ENCODE measurements around the gene CDH4. TPM values are rescaled to one million over a fixed set of nuclear protein-coding genes. Genes with fewer than 3 reads are reported as not detected.

Gene CDH4
- total and polyA plus RNA-seq, 4 experiments from 2014 or later = 0.39 to 1.1 (median 0.41) TPM; not detected in 1

- H3K4me3 Mint-ChIP-seq = no peak overlapping the region
These were observed 473.1 kb downstream of the CDH4 start for GRCh38 chr20:61725145-61725544.

DNA sequence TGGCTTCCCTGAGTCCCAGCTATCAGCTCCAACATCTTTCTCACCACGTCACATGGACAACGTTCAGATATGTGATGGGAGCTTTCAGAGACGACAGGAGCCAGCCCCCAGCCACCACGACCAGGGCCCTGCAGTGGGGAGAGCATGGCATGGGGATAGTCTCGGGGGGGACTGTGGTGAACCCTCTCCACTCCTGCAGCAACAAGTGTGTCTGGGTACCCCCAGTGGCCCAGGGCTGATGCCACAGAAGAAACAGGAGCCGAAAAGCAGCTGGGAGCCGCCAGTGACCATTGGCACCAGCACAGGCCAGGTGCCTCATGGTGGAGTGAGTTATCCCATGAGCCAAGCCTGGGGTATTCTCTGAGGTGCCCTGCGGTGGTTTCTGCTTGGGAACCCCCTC lies 473.9 kb downstream of the CDH4 start:
- Histone ChIP-seq H3K27me3 (ENCODE audit: insufficient read depth, low read length) (no peaks in the 10 kb centered on the region), H3K36me3 (ENCODE audit: insufficient read depth, low read length) (no peaks in the 10 kb centered on the region), H3K4me3 (ENCODE audit: low read length in 2 of 2) (no peak overlapping the region), H3K27ac (ENCODE audit: low read depth, low read length) (no peak overlapping the region), H3K4me1 (ENCODE audit: insufficient read depth, low read length) (no peaks in the 10 kb centered on the region), H3K9me3 (ENCODE audit: control insufficient read depth in 1 of 2, low read length in 2 of 2) (no peaks in the 10 kb centered on the region)
- H3K4me1 Mint-ChIP-seq = no peaks in the 10 kb centered on the region
- ChIA-PET CTCF (ENCODE audit: partially characterized antibody) (no interaction called here), POLR2A (ENCODE audit: partially characterized antibody) (interaction anchor here (1.2 kb wide), 1 partner anchor 10 kb away, joined by 3 read pairs; no protein-coding TSS in a partner anchor)
- intact Hi-C loops (cut with micrococcal nuclease) = no loop called here
- H3K9me3 Mint-ChIP-seq = no peaks in the 10 kb centered on the region
- H3K4me3 Mint-ChIP-seq = no peak overlapping the region
- no peak overlapping the region for H3K27ac Mint-ChIP-seq
- DNase-seq = no peak
- no peaks in the 10 kb centered on the region for H3K27me3 Mint-ChIP-seq
- H3K36me3 Mint-ChIP-seq = no peaks in the 10 kb centered on the region

More at GRCh38 chr20:61725145-61725544, 473.1 kb downstream of the CDH4 start:
- H3K4me1 ChIP-seq (ENCODE audit: insufficient read depth, low read length) = peaks cover 3% of the 10 kb centered on the region
- intact Hi-C loops (cut with micrococcal nuclease) = no loop called here
- no peaks in the 10 kb centered on the region for H3K9me3 Mint-ChIP-seq
- H3K36me3 ChIP-seq (ENCODE audit: insufficient read depth, low read length) = no peaks in the 10 kb centered on the region
- peaks cover 0 to 3% (median 0%) of the 10 kb centered on the region in 4 donors for H3K4me1 Mint-ChIP-seq
- no peaks in the 10 kb centered on the region for H3K36me3 Mint-ChIP-seq
- no peaks in the 10 kb centered on the region for H3K27me3 Mint-ChIP-seq
- H3K27me3 ChIP-seq (ENCODE audit: insufficient read depth, low read length) = no peaks in the 10 kb centered on the region
- CTCF ChIA-PET (ENCODE audit: partially characterized antibody) = no interaction called here
- H3K4me3 ChIP-seq (ENCODE audit: low read length in 2 of 2) = no peak overlapping the region
- POLR2A ChIA-PET (ENCODE audit: partially characterized antibody) = interaction anchor here (1.2 kb wide), 1 partner anchor 9 kb away, joined by 3 read pairs; no protein-coding TSS in a partner anchor
- no peak overlapping the region for H3K27ac ChIP-seq (ENCODE audit: low read depth, low read length)
- DNase-seq = no peak
- no peak overlapping the region for H3K27ac Mint-ChIP-seq
- H3K9me3 ChIP-seq (ENCODE audit: control insufficient read depth in 1 of 2, low read length in 2 of 2) = no peaks in the 10 kb centered on the region

- H3K27ac Mint-ChIP-seq = no peak overlapping the region
- POLR2A ChIA-PET (ENCODE audit: partially characterized antibody) = no interaction called here
- DNase-seq = no peak
- no peaks in the 10 kb centered on the region for H3K9me3 Mint-ChIP-seq
- Histone ChIP-seq H3K27ac (ENCODE audit: low read depth, low read length) (no peak overlapping the region), H3K9me3 (ENCODE audit: control insufficient read depth in 1 of 2, low read length in 2 of 2) (no peaks in the 10 kb centered on the region), H3K27me3 (ENCODE audit: insufficient read depth, low read length) (no peaks in the 10 kb centered on the region), H3K36me3 (ENCODE audit: insufficient read depth, low read length) (no peaks in the 10 kb centered on the region), H3K4me3 (ENCODE audit: low read length in 2 of 2) (no peak overlapping the region), H3K4me1 (ENCODE audit: insufficient read depth, low read length) (no peaks in the 10 kb centered on the region)
- no peaks in the 10 kb centered on the region for H3K27me3 Mint-ChIP-seq
- intact Hi-C loops (cut with micrococcal nuclease) = no loop called here
- no peak overlapping the region for H3K4me3 Mint-ChIP-seq
- H3K36me3 Mint-ChIP-seq = no peaks in the 10 kb centered on the region
- CTCF ChIA-PET (ENCODE audit: partially characterized antibody) = no interaction called here
- H3K4me1 Mint-ChIP-seq = no peaks in the 10 kb centered on the region
These were observed 474.9 kb downstream of the CDH4 start for GRCh38 chr20:61726979-61727378.

GRCh38 chr20:61727761-61728160 lies 475.7 kb downstream of the CDH4 start:
- CTCF ChIA-PET (ENCODE audit: partially characterized antibody) = no interaction called here
- intact Hi-C loops (cut with micrococcal nuclease) = no loop called here
- no peaks in the 10 kb centered on the region for H3K36me3 Mint-ChIP-seq

DNA sequence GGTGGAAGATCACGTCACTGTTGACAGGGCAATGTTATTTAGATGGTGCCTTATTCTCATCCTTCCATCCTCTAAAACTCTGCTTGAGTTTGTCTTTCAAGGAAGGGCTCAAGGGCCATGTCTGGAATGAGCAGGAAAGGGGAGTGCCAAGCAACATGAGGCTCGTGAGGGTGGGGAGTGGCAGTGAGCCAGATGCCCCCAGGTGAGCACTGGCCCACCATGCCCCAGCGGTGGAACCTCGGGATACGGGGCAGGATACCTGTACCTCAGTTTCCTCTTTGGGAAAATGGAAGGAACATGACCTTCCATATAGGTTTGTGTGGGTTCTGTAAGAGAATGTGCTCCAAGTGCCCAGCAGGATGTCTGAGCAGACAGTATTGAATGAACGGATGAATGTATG lies 476.3 kb downstream of the CDH4 start:
- H3K4me1 Mint-ChIP-seq = no peaks in the 10 kb centered on the region
- POLR2A ChIA-PET (ENCODE audit: partially characterized antibody) = no interaction called here
- no peaks in the 10 kb centered on the region for H3K27me3 ChIP-seq (ENCODE audit: insufficient read depth, low read length)
- H3K27me3 Mint-ChIP-seq = peaks cover 0 to 4% of the 10 kb centered on the region in 2 donors
- no peak overlapping the region for H3K27ac ChIP-seq (ENCODE audit: low read depth, low read length)
- H3K4me1 ChIP-seq (ENCODE audit: insufficient read depth, low read length) = no peaks in the 10 kb centered on the region
- CTCF ChIA-PET (ENCODE audit: partially characterized antibody) = no interaction called here
- H3K4me3 Mint-ChIP-seq = no peak overlapping the region
- no peaks in the 10 kb centered on the region for H3K9me3 Mint-ChIP-seq
- H3K4me3 ChIP-seq (ENCODE audit: low read length in 2 of 2) = no peak overlapping the region
- intact Hi-C loops (cut with micrococcal nuclease) = no loop called here
- H3K36me3 Mint-ChIP-seq = no peaks in the 10 kb centered on the region
- H3K27ac Mint-ChIP-seq = no peak overlapping the region
- no peak for DNase-seq
- no peaks in the 10 kb centered on the region for H3K36me3 ChIP-seq (ENCODE audit: insufficient read depth, low read length)
- no peaks in the 10 kb centered on the region for H3K9me3 ChIP-seq (ENCODE audit: control insufficient read depth in 1 of 2, low read length in 2 of 2)

More at GRCh38 chr20:61727761-61728160, 475.7 kb downstream of the CDH4 start:
- Histone ChIP-seq H3K27ac (ENCODE audit: low read depth, low read length) (no peak overlapping the region), H3K4me3 (ENCODE audit: low read length in 2 of 2) (no peak overlapping the region), H3K36me3 (ENCODE audit: insufficient read depth, low read length) (no peaks in the 10 kb centered on the region), H3K9me3 (ENCODE audit: control insufficient read depth in 1 of 2, low read length in 2 of 2) (no peaks in the 10 kb centered on the region), H3K27me3 (ENCODE audit: insufficient read depth, low read length) (no peaks in the 10 kb centered on the region), H3K4me1 (ENCODE audit: insufficient read depth, low read length) (no peaks in the 10 kb centered on the region)
- H3K27me3 Mint-ChIP-seq = peaks cover 0 to 3% of the 10 kb centered on the region in 2 donors
- no peaks in the 10 kb centered on the region for H3K9me3 Mint-ChIP-seq
- no peak for DNase-seq
- H3K27ac Mint-ChIP-seq = no peak overlapping the region
- POLR2A ChIA-PET (ENCODE audit: partially characterized antibody) = no interaction called here
- H3K4me3 Mint-ChIP-seq = no peak overlapping the region
- no peaks in the 10 kb centered on the region for H3K4me1 Mint-ChIP-seq

DNA sequence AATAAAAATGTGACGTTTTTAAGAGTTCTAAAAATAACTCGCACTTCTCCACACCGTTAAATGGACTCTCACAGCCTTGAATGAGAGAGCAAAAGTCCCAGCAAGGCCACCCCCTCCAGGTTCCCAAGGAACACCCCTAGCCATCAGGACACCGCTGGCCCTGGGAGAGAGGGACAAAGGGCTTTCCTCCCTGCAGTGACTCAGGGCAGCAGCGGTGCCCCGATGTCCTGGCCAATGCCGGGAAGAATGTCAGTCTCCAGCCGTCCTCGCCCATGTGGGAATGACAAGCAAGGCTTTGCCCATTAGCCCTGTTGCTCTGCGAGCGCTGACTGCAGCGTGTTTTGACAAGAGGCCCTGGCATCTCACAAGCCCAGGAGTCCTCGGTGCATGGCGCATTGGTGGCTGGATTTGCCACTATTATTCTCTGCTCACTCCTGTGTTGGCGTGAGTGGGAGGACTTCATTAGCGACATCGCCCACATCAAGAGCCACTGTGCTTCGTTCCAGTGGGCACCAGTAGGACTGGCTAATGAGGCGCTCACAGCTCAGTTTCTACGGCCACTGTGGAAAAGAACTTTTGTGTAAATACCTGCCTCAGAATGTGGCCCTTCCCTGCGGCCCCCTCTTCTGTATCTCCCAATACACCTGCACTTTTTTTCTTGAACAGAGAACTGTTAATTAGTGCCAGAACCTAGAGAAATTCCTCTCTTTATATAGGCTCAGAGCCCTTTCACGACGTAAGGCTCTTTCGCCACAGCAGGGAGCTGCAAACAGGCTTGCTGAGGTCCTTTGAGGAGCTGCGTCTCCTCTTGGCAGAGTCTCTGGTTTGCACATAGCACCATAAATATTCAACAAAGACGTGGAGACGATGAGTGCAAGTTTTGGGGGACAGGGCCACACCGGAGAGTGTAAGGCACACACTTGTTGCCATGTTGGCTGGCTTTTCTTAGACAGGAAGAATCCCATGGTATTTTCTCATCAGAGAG lies 477.0 kb downstream of the CDH4 start:
- Mint-ChIP-seq H3K27me3 (peaks cover 0 to 5% of the 10 kb centered on the region in 2 donors), H3K9me3 (no peaks in the 10 kb centered on the region), H3K36me3 (no peaks in the 10 kb centered on the region), H3K4me1 (no peaks in the 10 kb centered on the region), H3K4me3 (no peak overlapping the region), H3K27ac (no peak overlapping the region)
- intact Hi-C loops (cut with micrococcal nuclease) = no loop called here
- no peaks in the 10 kb centered on the region for H3K36me3 ChIP-seq (ENCODE audit: insufficient read depth, low read length)
- ChIA-PET CTCF (ENCODE audit: partially characterized antibody) (no interaction called here), POLR2A (ENCODE audit: partially characterized antibody) (no interaction called here)
- H3K9me3 ChIP-seq (ENCODE audit: control insufficient read depth in 1 of 2, low read length in 2 of 2) = no peaks in the 10 kb centered on the region
- H3K27ac ChIP-seq (ENCODE audit: low read depth, low read length) = no peak overlapping the region
- H3K4me3 ChIP-seq (ENCODE audit: low read length in 2 of 2) = no peak overlapping the region
- no peaks in the 10 kb centered on the region for H3K27me3 ChIP-seq (ENCODE audit: insufficient read depth, low read length)
- H3K4me1 ChIP-seq (ENCODE audit: insufficient read depth, low read length) = no peaks in the 10 kb centered on the region
- DNase-seq = no peak

GRCh38 chr20:61730631-61731362 lies 478.7 kb downstream of the CDH4 start:
- Histone ChIP-seq H3K27me3 (ENCODE audit: insufficient read depth, low read length) (no peaks in the 10 kb centered on the region), H3K4me1 (ENCODE audit: insufficient read depth, low read length) (no peaks in the 10 kb centered on the region), H3K9me3 (ENCODE audit: control insufficient read depth in 1 of 2, low read length in 2 of 2) (no peaks in the 10 kb centered on the region), H3K27ac (ENCODE audit: low read depth, low read length) (no peak overlapping the region), H3K4me3 (ENCODE audit: low read length in 2 of 2) (no peak overlapping the region), H3K36me3 (ENCODE audit: insufficient read depth, low read length) (no peaks in the 10 kb centered on the region)
- Mint-ChIP-seq H3K27ac (no peak overlapping the region), H3K27me3 (peaks cover 2 to 7% of the 10 kb centered on the region in 2 donors), H3K9me3 (no peaks in the 10 kb centered on the region), H3K4me3 (no peak overlapping the region), H3K4me1 (no peaks in the 10 kb centered on the region), H3K36me3 (no peaks in the 10 kb centered on the region)
- intact Hi-C loops (cut with micrococcal nuclease) = no loop called here
- no peak for DNase-seq
- ChIA-PET CTCF (ENCODE audit: partially characterized antibody) (no interaction called here), POLR2A (ENCODE audit: partially characterized antibody) (no interaction called here)
